Measurements from ENCODE around the gene TLL1.

DNA sequence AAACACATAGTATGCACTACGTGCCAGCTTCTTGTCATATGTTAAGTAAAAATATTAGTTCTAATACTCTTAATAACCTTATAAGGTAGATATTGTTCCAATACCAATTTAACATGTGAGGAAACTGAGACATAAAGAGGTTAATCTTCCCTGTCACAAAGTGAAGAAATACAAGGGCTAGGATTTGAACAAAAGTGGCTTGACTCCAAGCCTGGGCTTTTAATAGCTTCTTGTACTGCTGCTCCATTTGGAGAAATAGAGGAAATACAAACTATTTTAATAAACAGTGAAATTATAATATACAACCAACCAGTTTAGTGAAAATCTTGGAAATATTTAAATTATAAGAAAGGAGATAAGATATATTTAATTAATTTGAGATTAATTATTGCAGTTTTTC is 33.2 kb downstream of the TLL1 start:
- TF ChIP-seq, protein P1, sequence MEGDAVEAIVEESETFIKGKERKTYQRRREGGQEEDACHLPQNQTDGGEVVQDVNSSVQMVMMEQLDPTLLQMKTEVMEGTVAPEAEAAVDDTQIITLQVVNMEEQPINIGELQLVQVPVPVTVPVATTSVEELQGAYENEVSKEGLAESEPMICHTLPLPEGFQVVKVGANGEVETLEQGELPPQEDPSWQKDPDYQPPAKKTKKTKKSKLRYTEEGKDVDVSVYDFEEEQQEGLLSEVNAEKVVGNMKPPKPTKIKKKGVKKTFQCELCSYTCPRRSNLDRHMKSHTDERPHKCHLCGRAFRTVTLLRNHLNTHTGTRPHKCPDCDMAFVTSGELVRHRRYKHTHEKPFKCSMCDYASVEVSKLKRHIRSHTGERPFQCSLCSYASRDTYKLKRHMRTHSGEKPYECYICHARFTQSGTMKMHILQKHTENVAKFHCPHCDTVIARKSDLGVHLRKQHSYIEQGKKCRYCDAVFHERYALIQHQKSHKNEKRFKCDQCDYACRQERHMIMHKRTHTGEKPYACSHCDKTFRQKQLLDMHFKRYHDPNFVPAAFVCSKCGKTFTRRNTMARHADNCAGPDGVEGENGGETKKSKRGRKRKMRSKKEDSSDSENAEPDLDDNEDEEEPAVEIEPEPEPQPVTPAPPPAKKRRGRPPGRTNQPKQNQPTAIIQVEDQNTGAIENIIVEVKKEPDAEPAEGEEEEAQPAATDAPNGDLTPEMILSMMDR (IDR thresholded peaks at IDR 0.05), result no peak
- no peak for TF ChIP-seq EP300 (IDR thresholded peaks at IDR 0.05)

All from esophagus muscularis mucosa (tissue), 3 donors.